OCI-LY1 (cell line): ENCODE data around the gene CDH4.

ENCODE experiments used
- EZH2 ChIP-seq: fragments of 200-600 bp; sonication (generic), shearing (Covaris generic); IDR thresholded peaks from 2 replicates; pipeline ENCODE4 v1.8.0; 2017; ENCODE audit warnings: borderline replicate concordance, mixed run types, mild to moderate bottlenecking, antibody characterized with exemption, low read length, moderate library complexity, mixed read lengths
- TF ChIP-seq, protein P1 (sequence below): fragments of 200-600 bp; sonication (generic), shearing (Covaris generic); IDR thresholded peaks from 2 replicates; pipeline ENCODE4 v1.5.1; 2017; ENCODE audit warnings: mild to moderate bottlenecking, antibody characterized with exemption, low read length, moderate library complexity, mixed read lengths

DNA sequence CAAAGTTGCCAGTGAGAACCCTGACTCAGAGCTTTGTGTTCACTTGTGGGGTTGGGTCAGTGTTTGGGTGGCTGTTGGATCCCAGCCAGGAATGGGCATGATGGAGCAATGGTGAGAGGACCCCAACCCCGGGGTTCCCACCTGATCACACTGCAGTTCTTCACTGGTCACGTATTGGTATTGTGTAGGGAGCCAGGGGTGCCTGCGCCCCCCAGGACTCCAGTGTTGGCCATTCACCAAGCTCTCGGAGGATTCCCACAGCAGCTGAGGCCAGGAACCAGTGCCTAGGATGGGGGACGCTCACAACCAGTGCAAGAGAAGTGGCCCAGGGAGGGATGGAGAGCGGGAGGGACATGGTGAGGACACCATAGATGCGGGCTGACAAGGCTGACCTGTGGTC lies 207.2 kb downstream of the CDH4 start:
- TF ChIP-seq, protein P1, sequence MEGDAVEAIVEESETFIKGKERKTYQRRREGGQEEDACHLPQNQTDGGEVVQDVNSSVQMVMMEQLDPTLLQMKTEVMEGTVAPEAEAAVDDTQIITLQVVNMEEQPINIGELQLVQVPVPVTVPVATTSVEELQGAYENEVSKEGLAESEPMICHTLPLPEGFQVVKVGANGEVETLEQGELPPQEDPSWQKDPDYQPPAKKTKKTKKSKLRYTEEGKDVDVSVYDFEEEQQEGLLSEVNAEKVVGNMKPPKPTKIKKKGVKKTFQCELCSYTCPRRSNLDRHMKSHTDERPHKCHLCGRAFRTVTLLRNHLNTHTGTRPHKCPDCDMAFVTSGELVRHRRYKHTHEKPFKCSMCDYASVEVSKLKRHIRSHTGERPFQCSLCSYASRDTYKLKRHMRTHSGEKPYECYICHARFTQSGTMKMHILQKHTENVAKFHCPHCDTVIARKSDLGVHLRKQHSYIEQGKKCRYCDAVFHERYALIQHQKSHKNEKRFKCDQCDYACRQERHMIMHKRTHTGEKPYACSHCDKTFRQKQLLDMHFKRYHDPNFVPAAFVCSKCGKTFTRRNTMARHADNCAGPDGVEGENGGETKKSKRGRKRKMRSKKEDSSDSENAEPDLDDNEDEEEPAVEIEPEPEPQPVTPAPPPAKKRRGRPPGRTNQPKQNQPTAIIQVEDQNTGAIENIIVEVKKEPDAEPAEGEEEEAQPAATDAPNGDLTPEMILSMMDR = no peak
- TF ChIP-seq EZH2 = no peak
